ENCODE results near the gene CAD.

DNA sequence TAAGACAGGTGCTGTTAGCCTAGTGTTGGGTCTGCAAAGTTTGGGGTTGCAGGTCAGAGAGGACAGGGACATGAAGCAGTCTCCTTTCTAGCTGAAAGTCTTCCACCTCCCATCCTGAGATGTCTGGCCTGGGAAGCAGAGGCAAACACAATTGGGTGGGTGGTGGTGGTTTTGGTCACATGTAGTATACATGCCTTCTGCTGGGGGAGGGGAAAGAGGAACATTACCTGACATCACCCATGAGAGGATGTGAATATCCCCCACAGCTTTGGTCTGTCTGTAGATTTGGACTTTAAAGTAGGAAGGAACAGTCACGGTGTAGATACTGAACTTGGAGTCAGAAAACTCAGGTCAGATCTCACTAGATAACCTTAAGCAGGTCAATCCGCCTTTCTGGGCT lies 53.5 kb downstream of the CAD start:
- TF ChIP-seq, protein P1, sequence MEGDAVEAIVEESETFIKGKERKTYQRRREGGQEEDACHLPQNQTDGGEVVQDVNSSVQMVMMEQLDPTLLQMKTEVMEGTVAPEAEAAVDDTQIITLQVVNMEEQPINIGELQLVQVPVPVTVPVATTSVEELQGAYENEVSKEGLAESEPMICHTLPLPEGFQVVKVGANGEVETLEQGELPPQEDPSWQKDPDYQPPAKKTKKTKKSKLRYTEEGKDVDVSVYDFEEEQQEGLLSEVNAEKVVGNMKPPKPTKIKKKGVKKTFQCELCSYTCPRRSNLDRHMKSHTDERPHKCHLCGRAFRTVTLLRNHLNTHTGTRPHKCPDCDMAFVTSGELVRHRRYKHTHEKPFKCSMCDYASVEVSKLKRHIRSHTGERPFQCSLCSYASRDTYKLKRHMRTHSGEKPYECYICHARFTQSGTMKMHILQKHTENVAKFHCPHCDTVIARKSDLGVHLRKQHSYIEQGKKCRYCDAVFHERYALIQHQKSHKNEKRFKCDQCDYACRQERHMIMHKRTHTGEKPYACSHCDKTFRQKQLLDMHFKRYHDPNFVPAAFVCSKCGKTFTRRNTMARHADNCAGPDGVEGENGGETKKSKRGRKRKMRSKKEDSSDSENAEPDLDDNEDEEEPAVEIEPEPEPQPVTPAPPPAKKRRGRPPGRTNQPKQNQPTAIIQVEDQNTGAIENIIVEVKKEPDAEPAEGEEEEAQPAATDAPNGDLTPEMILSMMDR (conservative IDR thresholded peaks at IDR 0.05 in 1 of 2, IDR thresholded peaks at IDR 0.05 in 1 of 2; ENCODE audit: low read depth in 1 of 2, low read length in 2 of 2), result no peak
- no peak for TF ChIP-seq EZH2 (IDR thresholded peaks at IDR 0.05; ENCODE audit: low read length, missing control alignments)
